ENCODE measurements around the gene RNF227. TPM values are rescaled to one million over a fixed set of nuclear protein-coding genes. Genes with fewer than 3 reads are reported as not detected.

Gene RNF227
- polyA plus RNA-seq, 3 donors: 3.5 to 4.7 (median 4.5) TPM

DNA sequence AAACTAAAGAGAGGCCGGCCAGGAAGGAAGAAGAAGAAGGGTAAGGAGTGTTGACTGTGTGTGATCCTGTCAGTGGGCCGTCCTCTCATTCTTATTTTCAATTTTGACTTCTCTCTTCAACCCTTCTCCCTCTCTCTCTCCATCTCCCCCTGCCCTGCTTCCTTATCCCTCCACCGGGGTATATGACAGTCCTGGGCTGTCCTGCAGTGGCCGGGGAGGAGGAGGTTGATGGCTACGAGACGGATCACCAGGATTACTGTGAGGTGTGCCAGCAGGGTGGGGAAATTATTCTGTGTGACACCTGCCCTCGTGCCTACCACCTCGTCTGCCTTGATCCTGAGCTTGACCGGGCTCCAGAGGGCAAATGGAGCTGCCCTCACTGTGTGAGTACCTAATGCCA, 21.9 kb downstream of the RNF227 start:
- no peak for DNase-seq

DNA sequence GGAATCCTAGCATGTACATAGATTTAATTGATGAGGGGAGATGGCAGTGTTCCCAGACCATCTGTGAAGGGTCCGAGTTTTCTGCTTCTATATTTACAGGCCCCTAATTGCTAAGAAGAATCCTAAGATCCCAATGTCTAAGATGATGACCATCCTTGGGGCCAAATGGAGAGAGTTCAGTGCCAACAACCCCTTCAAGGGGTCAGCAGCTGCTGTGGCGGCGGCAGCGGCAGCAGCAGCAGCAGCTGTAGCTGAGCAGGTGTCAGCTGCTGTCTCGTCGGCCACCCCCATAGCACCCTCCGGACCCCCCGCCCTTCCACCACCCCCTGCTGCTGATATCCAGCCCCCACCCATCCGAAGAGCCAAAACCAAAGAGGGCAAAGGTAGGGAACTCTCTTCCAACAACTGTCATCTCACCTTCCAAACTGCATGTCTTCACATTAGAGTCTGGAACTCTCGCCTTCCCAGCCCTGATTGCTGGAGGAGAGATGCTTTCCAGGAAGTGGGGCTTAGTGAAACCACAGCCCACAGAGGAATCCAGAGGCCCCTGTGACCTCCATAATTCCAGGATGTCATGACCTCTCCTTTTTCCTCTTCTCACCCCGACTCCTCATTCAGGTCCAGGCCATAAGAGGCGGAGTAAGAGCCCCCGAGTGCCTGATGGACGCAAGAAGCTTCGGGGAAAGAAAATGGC, 22.8 kb downstream of the RNF227 start:
- no peak for DNase-seq

DNA sequence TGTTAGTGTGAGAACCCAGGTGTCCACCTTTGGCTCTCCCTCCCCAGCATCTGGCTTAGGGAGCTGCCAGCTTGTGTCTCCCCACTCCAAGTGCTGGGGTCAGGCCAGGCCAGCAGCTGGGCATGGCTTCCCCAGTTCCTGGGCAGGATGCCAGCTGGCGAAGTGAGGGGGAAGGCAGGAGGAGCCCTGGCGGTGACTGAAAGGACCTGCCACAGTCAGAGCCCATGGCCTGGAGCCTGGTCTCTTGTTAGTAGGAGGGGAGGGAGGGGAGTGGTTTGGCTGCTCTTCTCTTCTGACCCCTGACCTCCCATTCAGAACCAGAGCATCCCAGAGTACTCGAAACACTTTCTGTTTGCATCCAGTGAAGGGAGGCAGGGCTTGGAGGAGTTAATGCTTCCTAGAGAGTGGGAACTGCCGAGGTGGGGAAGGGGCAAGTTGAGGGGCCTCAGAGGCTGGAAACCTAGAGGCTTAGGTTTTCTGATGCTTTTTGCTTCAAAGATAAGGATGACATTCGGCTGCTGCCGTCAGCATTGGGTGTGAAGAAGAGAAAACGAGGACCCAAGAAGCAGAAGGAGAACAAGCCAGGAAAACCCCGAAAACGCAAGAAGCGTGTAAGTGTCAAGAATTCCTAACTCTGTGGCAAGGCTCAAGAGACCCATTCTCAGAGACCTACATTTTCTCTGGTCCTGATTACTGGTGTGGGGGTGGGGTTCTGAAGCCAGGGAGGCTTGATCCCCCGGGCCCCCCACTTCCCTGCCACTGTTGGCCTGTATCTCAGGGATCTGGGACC, 26.7 kb downstream of the RNF227 start:
- peak; percentile 84 for DNase-seq

DNA sequence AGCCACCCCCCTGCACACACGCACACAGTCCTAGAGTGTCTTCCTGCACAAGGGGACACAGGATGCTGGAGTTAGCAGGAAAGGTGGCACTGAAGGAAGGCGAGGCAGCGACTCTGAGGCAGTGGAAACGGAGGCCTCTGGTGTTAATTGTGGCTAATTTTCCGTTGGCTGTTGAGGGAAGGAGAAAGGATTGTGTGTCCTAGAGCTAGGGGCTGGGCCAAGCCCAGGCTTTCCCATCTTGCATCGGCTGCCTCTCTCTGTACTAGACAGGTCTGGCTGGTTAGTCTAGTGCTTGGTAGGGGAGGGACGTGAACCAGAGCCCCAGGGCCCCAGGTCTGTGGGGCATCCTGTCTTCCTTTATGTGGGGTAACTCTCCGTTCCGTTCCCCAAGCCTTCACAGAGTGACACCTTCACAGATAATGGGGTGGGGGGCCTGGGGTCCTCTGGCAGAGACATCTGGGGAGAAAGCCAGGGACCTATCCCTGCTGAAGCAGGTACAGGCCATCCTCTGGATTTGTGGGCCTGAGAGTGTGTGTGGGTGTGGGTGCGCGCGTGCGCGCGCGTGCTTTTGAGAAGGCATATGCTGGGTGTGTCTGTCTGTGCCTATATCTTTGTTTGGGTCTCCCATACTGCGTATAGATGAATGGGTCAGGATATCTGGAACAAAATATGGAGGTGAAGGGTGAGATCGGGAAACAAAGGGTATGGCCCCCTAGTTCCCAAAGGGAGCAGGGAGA, 27.7 kb downstream of the RNF227 start, which contains the start of gene CHD3:
TSS of gene CHD3 (plus strand) at position 606 of the 737 bp plus-strand sequence. CDS start 212 bp downstream, outside the sequence.
- no peak for DNase-seq

DNA sequence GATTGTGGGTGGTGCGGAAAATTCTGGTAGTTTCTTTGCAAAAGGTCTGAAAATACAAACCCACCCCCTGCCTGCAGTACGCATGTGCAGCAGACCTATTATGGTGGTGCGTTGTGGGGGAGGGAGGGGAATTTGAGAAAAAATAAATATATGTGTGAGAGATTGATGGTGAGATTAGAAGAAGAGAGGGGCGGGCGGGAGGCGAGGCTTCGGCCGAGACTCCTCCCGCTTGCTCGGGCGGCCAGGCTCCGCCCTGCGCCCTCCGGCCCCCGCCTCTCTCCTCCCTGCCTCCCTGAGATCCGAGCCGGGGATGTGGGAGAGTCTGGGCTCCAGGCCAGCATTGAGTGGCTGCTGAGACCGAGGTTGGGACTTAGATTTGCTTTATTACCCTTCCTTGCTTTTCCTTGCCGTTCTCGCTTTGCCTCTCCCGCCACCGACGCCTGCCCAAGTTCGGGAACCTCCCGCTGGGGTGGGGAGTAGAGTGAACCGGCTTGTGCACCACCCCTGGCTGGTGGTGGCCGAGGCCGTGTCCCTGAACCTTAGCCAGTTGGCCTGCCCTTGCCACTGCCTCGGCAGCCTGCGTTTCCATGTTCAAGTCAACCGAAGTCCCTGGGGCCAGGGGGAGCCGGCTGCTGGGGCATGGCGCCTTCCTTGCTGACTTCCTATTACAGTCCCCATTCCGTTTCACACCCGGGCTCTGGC, 28.5 kb downstream of the RNF227 start:
- DNase-seq: peak; percentile 97

DNA sequence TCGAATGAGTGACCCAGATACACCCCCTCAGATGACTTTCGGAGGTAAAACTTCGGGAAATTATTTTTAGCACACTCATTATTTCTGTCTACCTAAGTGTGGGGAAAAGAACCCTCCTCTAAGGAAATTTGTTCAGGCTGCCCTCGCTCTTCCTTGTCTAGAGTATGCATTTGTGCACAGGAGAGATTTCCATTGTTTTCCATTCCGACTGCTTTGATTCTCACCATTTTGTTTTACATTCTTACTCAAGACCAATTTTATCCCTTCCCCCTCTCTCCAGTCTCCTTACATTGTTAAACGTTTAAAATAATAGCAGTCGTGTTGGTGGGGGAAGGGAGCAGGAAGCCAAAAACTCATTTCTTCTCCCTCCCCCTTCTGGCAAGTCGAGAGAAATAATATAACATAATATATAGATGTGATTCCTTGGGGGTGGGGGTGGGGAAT, 29.0 kb downstream of the RNF227 start:
- DNase-seq: no peak

DNA sequence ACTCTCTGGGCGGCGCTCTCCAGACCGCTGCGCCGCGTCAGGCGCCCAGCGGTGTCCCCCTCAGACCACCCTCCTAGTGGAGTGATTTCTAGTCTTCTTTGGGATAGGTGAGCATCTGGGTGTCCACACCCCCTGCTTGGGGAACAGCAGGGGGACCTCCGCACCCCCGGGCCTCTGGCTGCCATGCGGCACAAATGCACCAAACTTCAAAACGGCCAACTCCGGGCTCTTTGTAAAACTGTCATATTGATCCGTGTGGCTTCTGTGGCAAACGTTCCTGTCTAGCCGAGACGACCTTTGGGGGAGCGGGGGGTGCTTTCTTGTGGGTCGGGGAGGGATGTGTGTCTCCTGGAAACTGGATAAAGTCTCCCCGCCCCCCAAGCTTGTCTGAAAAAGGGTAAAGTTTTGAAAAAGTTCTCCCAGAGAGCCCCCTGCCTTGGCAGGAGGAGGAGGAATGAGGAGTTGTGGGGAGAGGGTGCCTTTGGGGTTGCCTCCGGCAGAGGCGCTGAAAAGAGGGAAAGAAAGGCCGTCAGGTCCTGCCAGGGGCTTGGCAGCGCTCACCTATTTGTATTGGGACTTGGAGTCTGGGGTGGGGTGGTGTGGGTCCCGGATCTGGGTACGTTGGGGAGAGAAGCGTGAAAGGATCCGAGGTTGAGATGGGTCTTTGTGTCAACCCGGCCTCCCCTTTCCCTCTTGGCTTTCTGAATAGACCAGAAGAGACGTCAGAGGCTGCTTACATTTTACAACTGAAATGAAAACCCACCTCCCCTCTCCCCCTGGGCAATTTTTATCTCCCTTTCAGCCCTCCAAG, 29.7 kb downstream of the RNF227 start:
- peak; percentile 45 for DNase-seq

DNA sequence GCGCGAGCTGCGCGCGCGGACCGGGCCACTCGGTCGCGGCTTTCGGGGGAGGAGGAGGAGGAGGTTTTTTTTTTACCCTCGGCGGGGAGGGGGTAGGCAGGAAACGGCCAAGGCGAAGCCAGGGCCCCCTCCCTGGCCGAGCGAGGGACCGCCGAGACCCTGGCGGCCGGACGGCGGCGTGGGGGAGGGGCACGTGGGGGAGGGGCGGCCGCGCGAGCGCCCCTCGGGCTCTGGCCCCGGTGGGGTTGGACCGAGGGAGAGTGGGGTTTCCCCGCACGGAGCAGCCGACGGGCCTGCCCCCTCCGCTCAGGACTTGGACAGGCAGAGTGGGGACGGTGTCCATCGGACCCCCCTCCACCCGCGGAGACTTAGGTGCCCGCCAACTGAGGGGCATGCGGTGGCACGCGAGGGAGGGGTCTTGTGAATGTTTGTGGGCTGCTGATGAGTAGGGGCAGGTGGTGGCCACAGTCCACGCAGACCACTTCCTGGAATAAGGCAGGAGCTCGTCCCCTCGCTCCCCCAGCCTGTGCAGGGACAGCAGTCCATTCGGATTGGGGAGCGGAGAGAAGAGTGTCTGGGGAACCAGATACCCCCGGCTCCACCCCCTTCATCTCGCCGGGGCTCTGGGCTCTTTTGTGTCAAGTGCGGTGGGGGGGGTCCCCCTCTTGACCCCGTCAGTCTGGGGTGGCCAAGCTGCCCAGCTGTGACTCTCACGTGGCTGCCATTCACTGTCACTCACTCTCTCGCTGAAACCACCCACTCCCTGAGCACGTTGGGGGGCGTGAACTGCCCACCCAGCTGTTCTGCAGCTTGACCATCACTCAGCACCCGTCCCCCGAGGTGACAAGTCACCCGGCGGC, 30.5 kb downstream of the RNF227 start:
- peak; percentile 85 for DNase-seq

DNA sequence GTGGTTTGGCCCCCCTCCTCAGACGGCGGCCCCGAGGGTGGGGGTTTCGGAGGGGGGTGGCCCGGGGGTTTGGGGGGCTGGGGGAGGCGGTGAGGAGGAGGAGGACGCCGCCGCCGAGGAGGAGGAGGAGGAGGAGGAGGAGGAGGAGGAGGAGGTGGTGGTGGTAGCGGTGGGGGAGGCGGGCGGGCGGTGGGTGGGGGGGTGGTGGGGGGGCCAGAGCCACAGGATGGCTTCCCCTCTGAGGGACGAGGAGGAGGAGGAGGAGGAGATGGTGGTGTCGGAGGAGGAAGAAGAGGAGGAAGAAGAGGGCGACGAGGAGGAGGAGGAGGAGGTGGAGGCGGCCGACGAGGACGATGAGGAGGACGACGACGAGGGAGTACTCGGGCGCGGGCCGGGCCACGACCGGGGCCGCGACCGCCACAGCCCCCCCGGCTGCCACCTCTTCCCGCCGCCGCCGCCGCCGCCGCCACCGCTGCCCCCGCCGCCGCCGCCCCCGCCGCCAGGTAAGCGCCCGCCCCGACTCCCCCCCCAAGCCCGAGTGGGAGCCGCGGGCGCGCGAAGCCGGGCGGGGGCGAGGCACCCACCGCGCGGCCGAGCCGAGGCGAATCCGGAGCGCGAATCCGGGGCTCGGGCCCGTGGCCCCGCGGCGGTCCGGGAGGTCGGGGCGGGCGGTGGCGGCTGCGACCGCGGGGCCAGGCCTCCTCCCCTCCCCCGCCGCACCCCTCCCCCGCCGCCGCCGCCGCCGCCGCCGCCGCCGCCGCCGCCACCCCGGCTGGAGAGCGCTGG, 31.3 kb downstream of the RNF227 start:
- DNase-seq: no peak

DNA sequence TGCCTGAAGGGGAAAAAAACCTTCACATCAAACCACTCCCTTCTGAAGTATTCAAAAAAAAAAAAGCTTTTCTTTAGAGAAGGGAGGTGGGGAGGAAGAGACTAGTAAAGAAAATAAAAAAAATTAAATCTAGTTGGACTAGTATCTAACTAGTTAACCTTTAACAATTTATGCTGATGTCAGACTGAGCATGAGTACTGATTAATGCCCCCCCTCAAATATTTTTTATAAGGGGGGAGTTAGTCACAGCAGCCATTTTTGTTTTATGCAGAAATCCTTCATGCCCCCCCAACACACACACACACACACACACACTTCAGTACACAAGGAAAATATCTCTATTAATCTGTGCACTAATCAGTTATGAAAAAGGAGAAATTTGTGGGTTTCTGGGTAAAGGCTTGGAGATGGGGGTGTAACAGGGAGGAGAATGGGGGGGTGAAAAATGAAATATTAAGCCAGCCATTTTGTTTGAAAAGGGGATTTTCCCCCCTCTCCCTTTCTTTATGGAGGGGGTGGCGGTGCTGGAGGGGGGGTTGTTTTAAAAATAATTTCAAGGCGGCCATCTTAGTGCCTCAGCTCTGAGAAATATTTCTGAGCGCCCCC, 32.2 kb downstream of the RNF227 start:
- DNase-seq: peak; percentile 50

DNA sequence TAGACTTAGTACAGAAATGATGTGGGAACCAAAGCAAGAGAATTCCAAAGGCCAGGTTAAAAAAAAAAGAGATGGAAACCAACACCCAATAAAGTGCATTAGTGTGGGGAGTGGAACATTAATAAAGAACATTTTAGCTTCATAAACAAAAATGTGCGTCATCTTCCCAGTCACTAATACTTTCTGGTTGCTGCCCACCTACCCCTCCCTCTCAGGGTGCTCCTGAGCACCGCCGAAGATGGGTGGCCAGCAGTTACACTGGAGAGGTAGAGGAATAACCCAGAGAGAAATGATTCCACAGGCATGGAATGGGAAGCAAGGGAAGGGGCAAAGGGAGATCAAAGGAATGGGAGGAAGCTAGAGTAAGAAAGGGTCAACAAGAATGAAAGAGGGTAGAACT, 33.5 kb downstream of the RNF227 start:
- no peak for DNase-seq

DNA sequence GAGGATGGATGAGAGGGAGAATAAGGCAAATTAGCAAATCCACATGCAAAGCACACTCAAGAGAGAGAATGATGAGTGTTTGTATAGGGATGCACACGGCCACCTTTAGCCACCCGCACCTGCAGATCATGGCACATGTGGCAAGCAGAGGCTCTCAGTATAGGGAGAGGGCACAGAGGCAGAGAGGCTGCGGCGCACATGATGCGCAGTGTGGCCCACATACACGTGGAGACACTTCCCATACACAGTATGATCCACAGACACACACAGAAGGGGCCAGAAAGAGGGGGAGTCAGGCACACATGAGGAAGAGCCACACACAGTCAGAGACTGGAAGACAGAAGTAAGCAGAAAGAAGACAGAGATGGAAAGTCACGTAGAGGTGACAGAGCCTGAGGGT, 34.0 kb downstream of the RNF227 start:
- no peak for DNase-seq

DNA sequence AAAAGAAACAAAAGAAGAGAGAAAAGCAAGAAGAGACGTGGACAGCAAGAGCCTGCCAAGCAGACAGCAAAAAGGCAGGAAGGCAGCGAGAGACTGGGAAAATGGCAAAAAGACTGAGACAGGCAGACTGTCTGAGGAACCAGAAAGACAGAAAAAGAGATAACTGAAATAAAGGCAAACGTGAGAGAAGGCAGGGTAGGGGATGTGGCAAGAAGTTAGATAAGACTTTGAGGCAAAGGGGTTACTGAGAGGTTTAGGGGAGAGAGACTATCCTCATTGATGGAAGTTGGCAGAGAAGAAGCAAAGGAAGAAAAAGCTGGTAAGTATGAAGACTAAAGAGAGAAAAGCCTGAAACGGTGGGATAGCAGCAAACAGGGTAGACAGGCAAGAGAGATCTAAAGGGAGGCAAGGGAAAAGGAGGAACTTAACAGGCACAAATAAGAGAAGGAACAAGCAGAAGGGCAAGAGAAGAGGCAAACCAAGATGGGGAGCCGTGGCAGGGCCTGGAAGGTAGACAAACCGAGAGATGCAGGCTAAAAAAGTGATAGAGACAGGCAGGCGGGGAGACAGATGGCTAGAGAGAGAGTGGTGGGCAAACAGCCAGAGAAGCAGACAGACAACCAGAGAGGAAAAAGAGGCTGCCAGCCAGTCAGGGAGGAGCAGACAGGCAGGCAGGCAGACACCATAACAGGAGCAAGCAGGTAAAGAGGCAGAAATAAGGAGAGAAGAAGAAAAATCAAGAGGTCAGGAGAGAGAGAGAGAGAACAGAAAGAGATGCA, 34.6 kb downstream of the RNF227 start:
- DNase-seq: no peak

DNA sequence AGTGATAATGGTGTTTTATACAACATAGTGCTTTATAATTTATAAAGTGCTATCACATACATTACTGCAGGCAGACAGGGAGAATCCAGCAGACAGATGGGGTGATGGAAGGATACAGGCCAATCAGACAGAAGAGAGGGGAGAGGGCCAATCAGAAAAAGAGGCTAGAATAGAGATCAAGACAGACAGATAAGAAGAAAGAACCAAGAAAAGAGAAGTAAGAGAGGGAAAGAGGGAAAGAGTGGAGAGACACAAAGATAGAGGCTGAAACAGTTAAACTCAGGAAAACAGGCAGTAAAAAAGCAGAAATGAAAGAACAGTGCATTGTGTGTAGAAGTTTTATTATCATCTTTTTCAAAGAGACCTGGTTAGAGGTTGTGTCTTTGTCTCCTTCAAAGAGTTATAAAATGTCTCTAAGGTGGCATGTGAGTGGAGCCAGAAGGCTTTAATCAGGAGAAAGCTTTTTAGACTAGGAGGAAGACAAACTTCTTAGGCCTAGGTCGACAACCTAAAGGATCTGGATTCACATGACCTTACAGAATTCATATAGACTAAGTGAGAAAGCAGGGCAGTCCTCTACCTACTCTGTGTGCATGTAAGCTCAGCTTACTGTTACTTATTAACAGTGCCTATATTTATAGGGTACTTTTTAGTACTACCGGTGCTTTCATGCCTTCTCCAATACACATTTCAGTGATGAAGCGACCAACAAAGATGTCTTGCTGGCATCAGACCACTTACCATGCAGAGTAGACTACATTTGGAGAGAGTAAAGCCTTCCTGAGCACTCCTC, 35.8 kb downstream of the RNF227 start:
- no peak for DNase-seq

DNA sequence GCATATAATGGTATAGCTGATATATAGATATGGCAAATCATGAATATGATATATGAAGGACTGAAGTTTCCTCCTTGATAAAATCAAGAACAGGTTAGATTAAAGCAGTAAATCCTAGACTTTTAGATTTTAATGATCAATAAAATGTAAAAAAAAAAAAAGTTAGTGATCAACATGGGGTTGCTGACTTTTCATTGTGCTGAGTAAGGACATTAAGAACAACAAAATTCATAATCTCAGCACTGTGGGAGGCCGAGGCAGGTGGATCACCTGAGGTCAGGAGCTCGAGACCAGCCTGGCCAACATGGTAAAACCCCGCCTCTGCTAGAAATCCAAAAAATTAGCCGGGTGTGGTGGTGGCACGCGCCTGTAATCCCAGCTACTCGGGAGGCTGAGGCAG, 37.9 kb downstream of the RNF227 start:
- DNase-seq: no peak

DNA sequence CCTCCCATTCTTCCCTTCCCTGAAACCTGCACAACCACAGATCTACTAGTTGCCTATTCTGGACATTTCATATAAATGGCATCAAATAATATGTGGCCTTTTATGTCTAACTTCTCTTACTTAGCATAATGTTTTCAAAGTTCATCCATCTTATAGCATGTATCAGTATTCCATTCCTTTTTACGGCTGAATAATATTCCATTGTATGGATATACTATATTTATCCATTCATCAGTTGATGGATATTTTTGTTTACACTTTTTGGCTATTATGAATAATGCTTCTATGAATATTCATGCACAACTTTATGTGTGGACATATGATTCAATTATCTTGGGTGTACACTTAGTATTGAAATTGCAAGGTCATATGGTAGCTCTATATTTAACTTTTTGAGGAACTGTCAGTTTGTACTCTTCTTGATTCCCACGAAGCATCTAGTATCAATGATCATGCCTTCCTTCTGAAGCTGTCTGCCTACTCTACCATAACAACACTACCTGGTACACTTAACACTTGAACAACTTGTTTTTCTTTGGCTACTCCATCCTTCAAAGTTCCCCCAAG, 40.2 kb downstream of the RNF227 start:
- no peak for DNase-seq

DNA sequence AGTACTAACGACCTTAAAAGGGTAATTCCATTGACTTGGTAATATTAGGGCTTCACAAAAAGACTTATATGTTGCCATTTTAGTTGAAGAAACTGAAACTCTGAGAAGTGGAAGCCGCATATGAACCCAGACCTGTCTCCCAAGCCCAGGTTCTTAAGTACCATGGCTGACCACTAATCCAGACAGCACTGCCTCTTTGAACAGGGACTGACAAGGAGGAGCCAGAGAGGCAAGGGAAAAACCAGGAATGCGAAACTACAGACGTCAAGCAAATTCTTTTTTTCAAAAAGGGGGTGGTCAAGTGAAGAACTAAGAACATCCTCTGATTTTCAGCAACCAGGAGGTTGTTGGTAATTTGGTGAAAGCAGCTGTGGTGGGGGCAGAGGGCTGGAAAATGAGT, 43.0 kb downstream of the RNF227 start:
- DNase-seq: no peak
